DMS79 (cell line): ENCODE data around the gene SRM.
"Not testable (repeated sequence)": the region's sequence is repeated elsewhere in the genome, so short reads cannot be mapped to it uniquely, and the experiment has no call there.

Experiments used
- DNase-seq: peaks from one replicate; lab custom pipeline; 2025; lab: John Stamatoyannopoulos, UW

The SRM gene

DNA sequence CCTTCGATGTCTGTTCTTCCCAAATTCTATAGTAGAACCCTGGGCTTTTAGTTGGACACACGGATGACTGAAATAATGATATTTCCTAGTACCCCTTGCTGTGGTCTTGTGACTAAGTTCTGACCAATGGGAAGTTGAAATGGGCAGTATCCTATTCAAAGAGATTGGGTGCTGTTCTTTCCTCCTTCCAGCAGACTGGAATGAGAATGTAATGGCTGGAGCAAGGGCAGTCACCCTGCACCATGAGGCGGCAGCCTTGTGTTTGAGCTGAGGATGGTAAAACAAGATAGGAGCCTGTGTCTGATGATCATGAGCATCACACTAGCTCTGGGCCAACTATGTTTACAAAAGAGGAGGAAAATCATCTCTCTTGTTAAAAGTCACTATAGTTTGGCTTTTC lies 5.1 kb upstream of the SRM start:
- no peak for DNase-seq

DNA sequence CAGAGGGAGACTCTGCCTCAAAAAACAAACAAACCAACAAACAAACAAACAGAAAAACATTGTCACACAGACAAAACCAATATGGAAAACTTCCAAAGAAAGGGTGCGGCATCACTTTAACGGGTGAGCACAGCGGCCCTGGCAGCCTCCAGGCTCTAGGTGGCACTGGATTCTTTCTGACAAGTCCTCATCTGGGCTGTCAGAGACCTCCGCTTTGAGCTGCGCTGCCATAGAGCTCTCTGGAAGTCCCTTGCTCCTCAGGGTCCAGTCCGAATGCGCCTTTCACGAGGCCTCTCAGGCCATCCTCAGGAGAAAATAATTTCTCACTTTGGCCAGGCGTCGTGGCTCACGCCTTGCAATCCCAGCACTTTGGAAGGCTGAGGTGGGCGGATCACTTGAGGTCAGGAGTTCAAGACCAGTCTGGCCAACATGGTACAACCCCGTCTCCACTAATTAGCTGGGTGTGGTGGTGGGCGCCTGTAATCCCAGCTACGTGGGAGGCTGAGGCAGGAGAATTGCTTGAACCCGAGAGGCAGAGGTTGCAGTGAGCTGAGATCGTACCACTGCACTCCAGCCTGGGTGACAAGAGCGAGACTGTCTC lies 4.2 kb upstream of the SRM start:
- DNase-seq: not testable (repeated sequence)

DNA sequence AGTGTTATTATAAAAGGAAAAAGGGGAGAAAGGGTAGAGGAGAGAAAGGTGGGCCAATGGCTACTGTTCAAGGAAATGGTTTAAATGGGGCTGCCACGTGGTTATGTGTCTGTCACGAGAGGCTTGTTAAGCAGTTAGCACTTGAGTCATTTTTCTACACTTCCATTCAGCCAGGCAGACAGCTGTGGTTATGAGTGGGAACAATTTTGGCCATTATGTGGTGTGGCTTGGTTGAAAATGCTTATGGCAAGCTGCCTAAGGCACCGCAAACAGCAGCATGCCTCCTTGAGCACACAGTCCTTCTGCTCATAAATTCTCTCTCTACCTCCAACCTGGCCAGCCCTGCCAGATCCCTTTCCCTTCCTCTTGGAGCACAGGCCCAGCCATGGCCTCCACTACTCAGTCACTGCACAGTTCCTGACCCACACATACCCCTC lies 3.2 kb upstream of the SRM start:
- peak; percentile 93 for DNase-seq

DNA sequence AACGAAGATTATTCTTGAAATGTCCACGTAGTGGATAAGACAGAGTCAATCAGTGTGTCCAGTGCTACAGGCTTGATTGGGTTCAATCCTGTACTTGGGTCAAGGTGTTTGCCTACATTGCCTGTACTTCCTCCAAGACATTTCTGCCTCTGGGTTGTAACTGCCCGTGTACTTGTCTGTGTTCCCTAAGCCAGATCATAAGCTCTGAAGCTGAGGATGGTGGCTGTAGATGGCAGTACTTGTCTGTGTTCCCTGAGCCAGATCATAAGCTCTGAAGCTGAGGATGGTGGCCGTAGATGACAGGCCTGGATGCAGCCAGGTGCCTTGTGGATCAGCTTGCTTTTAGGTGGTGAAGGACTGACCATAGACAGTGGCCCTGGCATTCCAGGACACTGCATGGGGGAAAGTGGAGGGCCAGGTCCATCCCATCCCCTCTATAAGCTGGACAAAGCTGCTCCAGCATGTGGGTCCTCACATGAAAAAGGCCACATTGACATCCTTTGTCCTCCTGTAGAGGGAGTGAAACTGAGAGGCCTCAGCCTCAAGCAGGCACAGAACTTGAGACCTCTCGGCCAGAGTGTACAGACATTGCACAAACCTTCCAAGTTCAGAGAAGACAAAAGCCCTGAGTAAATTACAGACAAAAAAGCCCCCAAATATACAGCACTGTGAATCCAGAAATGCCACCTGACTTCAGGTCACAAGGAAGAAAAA lies 2.0 kb upstream of the SRM start:
- no peak for DNase-seq

DNA sequence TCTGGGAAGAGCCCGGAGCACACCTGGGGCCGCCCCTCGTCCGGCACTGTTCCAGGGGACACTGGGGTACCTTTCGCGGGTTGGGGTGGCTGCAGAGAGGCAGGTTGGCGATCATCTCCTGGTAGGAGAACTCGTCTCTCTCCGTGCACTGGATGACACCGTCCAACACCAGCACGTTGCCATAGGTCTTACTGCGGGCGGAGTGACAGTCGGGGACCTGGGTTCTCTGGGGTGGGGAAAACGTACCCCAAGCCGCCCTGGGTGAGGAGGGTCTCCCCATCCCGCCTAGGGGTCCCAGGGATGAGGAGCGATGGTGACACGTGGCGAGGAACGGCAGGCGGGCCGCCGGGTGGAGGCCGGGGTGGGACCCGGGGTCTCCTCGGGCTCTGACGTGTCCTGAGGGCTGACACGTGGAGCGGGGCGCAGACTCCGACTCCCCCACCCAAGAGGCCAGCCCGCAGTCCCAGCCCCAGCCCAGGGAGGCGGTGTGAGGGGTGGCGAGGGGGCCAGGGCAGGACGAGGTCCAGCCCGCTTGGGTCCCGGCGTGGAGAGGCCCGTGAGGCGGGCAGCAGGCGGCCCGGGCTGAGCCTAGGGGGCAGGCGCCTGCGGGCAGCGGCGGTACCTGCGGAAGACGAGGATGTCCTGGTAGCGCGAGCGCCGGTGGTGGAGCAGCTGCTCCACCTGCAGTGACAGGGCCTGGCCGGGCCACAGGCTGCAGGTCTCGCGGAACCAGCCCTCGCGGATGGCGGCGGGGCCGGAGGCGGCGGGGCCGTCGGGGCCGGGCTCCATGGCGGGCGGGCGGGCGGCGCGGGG lies 457 bp downstream of the SRM start:
- DNase-seq: no peak

DNA sequence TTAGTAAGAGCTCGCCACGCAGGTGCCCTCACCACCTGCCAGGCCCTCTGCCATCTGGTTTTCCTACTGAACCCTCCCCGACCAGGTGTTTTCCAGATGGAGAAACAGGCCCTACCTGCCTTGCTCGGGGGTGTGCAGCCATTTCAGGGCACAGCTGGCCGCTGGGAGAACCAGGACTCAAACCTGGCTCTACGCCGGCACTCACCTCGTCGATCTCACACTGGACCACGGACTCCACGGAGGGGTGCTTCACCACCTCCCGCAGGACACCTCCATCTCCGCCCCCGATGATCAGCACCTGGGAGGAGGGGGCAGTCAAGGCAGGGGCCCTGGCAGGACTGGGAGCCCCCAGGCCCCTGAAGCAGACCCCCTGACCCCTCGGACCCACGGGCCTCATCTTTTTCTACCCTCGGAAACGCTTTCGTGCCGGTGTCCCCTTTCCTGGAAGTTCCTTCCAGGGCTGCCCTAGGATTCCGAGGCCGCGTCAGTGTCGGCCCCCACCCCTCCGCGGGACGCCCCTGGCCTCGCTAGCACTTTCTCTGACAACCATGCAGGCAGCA lies 1.1 kb downstream of the SRM start:
- peak; percentile 78 for DNase-seq

DNA sequence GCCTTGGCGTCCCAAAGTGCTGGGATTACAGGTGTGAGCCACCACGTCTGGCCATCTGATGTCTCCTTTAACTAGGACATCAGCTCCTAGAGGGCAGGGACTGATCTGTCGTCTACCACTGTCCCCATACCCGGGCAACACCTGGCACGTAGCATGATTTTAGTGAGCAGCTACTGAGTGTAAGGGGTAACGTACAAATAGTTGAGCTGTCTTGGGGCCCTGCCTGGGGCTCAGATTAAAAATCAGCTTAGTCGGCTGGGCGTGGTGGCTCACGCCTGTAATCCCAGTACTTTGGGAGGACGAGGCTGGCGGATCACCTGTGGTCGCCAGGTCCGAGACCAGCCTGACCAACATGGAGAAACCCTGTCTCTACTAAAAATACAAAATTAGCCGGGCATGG lies 1.8 kb downstream of the SRM start:
- DNase-seq: no peak

DNA sequence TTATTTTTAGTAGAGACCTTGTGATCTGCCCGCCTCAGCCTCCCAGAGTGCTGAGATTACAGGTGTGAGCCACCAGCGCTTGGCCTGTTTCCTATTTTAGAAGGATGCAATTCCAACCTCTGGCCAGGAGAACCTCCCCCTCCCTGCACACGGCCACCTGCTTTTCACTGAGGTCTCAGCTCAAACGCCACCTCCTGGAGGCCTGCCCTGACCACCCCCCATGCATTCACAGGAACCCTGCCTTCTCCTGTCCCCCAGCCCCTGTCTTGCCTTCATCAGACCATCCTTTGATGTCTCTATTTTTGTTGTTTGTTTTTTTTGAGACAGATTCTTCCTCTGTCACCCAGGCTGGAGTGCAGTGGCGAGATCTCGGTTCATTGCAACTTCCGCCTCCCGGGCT lies 2.3 kb downstream of the SRM start:
- DNase-seq: no peak

DNA sequence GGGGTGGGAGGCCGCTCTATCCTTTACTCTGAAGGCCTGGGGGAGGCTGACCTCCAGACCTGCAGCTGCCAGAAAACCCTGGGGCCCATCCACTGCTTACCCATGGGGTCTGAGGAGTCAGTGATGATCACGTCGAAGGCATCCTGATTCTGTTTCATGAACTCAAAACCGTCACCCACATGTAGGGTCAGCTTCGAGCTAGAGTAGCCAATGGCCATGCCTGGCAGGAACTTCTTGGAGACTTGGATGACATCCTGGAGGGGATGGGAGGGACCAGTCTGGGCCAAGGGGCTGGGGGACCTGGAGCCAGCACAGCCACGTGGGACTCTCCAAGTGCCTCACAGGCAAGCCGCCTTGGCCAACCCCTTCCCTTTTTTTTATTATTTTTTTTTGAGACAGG lies 3.3 kb downstream of the SRM start:
- DNase-seq: no peak

DNA sequence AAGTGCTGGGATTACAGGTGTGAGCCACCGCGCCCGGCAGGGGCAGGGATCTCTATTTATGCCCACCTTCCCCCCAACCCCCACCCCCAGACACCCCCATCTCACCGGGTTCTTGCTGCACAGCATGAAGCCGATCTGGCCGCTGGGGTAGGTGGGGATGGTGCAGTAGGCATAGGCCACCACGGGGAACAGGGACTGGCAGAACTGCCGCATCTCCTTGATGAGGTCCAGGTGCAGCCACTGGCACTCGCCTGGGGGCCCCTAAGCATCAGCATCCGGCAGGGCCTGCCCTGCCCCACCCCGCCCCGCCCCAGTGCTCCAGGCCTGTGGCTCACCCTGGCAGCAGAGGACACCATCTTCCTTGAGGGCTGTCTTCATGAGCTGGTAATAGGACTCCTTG lies 4.1 kb downstream of the SRM start:
- no peak for DNase-seq

DNA sequence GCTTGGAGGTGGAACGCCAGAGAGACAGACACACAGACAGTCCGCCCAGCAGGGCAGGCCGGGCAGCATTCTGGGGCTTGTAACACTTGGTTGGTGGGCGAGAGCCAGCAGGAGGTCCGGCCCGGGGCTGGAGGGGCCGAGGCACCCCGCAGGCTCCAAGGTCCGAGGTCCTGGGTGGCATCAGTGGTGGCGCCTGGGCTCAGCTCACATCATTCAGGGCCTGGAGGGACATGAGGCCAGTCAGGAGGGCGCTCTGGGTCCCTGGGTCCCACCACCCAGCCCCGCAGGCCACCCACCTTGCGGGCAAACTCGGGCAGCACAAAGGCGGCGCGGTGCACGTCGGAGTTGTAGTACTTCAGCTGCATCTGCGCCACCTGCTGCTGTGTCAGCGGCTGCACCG lies 5.2 kb downstream of the SRM start:
- DNase-seq: no peak

DNA sequence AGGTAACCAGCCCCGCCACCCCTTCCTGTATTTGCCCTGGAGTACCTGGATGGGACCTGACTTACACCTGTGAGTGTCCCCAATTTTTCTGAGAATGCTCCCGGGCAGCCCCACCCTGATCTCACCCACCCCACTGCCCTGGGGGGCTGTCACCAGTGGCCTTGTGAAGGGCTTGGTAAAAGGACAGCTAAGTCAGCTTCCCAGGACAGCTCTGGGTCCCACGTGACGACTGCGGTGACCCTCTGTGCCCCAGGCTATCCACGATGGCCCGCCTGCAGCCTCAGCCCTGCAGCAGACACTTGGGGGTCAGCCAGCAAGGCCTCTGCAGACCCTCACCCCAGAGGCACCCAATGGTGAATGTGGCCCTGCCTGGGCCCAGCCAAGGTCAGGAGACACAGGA lies 5.6 kb downstream of the SRM start:
- no peak for DNase-seq

DNA sequence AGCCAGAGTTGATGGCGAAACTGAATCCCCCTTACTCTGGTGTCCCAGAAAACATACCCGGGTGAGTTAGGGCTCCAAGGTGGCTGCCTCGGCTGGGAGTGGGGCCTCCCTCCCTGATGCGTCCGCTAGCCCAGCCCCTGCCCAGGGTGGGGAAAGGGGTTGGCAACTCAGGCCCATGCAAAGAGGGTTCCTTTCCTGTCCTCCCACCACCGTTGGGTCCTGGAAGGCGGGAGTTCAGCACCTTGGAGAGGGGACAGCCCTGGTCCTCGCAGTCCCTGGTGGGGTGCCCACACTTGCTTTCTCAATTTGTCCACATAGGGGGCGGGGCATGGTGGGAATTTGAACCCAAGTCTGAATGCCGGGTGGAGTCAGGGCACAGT lies 6.1 kb downstream of the SRM start:
- DNase-seq: no peak

DNA sequence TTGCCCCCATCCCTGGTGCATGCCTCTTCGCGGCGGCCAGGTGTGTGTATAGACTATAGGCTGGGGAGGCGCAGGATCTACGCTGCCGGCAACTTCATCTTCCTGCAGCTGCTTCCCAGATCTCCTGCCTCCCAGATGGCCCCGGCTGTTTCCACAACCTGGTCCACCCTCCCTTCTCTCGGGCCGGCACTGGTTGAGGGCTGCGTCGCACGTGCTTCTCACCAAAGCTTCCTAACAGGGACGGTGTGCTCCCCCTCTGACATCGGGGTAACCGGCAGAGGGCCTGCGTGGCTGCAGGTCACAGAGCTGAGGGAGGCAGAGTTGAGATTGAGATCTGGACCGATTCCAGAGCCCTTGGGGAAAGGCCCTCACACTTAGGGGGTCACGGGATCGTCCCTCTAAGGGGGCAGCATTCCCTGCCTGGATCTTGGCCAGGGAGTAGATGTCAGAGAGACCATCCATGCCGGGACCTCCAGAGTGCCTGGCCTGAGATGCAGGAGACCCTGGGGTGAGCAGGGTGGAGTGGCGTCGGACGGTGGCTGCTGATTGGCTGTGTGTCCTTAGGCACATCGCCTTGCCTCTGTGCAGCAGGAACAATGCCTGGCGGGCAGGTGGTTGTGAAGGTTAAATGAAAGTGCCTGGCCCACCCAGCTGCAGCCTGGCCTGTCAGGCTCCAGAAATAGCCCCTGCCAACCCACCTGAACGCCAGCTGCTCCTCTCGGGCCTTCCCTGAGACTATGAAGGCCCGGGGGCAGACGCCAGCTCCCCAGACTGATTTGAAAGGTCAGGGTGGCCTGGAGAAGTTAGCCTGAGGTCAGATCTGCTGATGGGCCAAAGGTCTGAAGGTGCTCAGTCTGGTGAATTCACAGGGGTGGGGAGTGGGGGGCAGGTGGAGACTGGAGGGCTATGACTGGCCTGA lies 6.7 kb downstream of the SRM start:
- DNase-seq: no peak

DNA sequence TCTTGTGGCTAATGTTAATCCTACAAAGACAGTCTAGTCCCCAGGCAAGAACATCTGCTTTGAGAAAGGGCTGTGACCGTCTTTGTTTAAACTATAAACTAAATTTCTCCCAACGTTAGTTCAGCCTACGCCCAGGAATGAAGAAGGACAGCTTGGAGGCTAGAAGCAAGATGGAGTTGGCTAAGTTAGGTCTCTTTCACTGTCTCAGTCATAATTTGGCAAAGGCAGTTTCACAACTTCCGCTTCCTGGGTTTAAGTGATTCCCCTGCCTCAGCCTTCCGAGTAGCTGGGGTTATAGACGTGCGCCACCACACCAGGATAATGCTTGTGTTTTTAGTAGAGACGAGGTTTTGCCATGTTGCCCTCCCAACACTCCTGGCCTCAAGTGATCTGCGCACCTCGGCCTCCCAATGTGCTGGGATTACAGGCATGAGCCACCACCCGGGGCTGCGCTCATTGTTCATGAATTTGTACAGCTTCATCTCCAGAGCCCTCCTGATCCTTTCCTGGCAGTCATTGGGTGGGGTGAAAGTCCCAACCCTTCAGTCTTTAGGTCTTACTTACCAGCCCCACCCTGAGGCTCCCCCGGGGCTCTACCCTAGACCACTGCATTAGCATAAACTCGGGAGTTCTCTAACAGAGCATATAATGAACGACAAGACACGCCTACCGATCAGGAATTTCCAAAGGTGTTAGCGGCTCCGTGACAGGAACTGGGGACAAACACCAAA lies 7.9 kb downstream of the SRM start:
- DNase-seq: no peak

DNA sequence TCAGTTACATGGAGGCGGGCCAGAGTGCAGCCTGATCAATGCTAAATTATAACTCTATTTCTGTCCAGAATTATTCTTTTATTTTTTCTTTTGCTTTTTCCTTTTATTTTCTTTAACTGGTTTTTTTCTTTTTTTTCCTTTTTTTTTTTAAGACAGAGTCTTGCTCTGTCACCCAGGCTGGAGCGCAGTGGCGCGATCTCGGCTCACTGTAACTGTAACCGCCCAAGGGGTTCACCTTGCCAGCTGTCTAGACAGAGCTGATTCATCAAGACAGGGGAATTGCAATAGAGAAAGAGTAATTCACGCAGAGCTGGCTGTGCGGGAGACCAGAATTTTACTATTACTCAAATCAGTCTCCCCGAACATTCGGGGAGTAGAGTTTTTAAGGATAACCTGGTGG lies 8.7 kb downstream of the SRM start:
- DNase-seq: not testable (repeated sequence)

DNA sequence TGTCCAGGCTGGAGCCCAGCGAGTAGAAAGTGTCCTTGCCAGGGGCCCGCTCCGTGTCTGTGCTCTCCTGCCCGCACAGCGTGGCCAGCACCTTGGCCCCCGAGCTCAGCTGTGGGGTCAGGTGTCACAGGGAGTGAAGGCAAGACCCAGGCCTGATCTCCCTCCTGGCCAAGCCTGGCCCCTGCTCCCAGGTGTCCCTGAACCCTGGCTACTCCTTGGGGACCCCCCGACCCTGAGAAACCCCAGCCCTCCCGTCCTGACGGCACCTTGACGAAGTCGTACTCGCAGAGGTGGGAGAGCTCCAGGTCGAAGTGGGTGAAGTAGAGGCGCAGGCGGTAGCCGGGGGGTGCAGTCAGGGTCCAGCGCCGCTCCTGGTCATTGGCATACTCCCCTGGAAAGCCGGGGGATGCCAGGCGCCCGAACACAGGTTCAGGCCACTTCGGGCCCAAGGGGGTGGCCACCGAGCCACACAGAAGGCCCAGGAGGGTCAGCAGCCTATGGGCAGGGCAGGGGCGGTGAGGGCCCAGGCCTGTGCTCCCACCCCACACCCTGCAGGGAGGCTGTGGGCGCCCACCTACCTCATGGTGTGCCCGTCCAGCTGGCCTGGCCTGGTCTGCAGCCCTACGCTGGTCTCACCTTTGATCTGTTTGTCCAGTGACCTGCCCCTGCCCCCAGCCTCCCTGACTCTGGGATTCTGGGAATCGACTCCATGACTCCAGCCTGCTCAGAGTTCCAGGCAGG lies 13.0 kb downstream of the SRM start, which contains the start of gene MASP2:
TSS of gene MASP2 (minus strand) at position 615 of the 741 bp plus-strand sequence. CDS start at position 583, 32 bp downstream.
- DNase-seq: no peak

DNA sequence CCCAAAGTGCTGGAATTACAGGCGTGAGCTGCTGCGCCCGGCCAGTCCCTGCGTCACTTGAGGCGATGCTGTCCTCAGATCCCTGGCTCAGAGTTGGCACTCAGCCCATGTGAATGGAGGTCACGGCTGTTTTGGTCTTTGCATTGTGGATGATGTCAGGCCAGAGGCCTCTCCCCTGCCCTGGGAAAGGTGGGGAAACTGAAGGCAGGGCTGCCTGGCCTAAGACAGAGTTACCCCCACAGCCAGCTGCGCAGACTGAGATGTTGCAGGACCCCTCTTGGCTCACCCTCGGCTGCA lies 13.6 kb downstream of the SRM start:
- DNase-seq: no peak

DNA sequence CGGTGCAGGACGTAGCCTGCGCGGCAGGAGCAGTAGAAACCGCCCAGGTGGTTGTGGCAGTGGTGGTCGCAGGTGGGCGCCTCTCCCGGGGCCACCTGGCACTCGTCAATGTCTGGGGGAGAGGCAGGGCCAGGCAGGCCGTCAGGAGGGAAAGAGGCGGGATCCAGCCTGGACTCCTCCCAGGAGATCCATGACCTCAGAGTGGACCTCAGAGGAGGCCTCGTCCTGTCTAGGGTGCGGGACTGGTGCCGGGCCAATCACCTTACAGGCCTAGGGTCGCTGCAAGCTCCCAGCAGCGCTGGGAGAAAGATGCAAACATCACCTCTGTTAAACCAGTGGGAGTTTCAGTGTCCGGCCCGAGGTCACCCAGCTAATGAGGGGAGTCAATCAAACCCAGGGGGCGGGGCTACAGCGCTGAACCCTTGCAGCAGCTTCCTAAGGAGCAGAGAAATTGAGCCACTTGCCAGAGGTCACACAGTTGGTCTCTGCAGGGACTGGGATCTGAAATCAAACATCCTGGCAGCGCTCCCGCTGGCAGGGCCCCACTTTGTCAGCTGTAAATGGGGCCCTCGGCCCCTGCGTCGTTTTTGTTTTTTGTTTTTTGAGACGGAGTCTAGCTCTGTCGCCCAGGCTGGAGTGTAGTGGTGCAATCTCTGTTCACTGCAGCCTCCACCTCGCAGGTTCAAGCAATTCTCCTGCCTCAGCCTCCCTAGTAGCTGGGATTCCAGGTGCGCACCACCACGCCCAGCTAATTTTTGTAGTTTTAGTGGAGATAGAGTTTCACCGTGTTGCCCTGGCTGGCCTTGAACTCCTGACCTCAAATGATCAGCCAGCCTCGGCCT lies 14.2 kb downstream of the SRM start:
- peak; percentile 12 for DNase-seq
